ENCODE results near the gene SLCO4C1.

DNA sequence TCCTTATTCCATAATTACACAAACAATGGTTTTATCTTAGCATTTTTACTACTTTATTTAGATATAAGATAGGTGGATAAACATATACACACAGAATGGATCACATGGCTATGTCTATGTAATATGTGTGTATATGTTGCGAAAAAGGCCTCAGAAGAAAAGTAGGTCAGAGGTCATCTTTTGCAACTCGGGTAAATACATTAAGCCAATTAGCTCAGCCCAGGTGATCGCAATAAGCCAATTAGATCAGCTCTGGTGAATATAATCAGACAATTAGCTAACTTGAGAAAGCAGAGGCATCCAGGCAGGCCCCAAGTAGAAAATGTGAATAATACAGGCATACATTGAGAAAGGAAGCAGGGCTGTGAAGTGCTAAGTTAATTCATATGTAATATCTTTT is 24.3 kb downstream of the SLCO4C1 start:
- TF ChIP-seq CTCF (IDR thresholded peaks at IDR 0.05) (no peak), EP300 (IDR thresholded peaks at IDR 0.05; ENCODE audit: low read depth) (no peak)

Data from transverse colon (tissue), 3 donors.